SHP77 treated with DMSO at 0.1 percent for 48 hours (cell line): ENCODE measurements around the gene NME7.
"Not testable (repeated sequence)": the region's sequence is repeated elsewhere in the genome, so short reads cannot be mapped to it uniquely, and the experiment has no call there.

Source experiments
- DNase-seq: peaks from one replicate; lab custom pipeline; 2025; lab: John Stamatoyannopoulos, UW

The NME7 gene

GRCh38 chr1:169217636-169218035 is 150.0 kb downstream of the NME7 start:
- no peak for DNase-seq

GRCh38 chr1:169214598-169214997 is 153.0 kb downstream of the NME7 start:
- DNase-seq = no peak

DNA sequence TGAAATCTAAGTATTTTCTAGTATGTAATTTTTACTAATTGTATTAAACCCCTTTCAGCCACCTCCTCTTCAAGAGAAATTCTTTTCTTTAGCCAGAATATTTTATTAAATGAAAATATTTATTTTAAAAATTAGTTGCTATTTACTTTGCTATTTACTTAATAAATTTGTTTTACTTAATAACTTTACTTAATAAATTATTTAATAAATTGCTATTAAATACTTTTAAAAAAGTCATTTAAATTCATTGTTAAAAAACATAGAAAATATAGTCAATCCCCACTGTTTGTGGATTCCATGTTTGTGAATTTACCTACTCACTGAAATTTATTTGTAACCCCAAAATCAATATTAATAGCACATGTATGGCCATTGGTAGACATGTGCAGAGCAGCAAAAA is 155.5 kb downstream of the NME7 start:
- DNase-seq = no peak

GRCh38 chr1:169207797-169208520 is 159.6 kb downstream of the NME7 start:
- DNase-seq = no peak

DNA sequence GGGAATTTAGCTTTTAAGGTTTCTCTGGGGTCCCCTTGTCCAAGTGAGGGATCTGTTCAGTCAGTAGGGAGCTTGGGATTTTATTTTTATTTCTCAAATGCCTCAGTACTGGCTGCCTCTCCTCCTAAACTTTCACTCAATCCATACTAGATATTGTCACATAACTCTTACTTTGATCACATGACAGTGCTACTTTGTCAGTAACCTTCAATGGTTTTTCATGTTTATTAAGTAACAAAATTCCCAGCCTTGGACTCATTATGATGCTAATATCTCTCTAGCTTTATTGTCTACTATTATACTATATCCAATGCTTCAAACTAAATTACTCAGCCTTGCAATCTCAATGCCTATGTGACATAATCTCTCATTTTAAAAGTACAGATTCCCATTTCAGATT is 163.4 kb downstream of the NME7 start:
- no peak for DNase-seq

- DNase-seq = no peak
These were observed 164.6 kb downstream of the NME7 start for GRCh38 chr1:169202791-169203665.

DNA sequence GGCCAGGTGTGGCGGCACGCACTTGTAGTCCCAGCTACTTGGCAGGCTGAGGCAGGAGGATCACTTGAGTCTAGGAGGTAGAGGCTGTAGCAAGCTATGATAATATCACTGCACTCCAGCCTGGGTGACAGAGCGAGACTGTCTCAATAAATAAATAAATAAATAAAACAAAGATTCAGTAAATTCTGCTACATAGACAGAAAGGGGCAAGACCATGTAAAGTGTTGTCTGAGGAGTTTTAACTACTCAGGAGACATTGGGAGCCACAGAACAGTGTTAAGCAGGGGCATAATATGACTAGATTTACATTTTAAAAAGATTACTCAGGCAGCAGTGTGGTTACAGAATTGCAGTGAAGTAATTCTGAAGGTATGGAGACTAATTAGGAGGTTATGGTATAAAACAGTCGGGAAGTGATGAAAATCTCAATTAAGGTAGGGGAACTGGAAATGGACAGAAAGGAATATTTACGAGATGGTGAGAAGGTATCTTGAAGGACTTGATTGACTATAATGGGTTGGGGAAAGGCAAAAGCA is 166.4 kb downstream of the NME7 start:
- no peak for DNase-seq

GRCh38 chr1:169200319-169200718 is 167.3 kb downstream of the NME7 start:
- no peak for DNase-seq

DNA sequence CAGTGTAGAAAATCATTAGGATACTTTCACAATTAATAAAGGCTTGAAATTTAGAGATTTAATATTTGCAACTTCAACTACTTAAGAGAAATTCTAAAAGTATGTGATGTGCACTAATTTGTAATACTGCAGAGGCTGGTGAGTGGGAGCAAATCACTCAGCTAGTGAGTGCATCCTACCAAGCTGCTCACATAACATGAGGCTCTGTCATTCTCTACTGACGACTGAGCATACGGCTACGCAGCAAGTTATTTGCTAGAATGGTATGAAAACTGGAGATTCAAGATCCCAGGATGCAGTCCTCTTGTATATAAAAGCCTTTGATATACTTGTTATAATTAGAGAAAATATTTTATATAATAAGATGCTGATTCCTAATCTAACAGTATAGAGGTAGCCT is 171.0 kb downstream of the NME7 start:
- DNase-seq = no peak

DNA sequence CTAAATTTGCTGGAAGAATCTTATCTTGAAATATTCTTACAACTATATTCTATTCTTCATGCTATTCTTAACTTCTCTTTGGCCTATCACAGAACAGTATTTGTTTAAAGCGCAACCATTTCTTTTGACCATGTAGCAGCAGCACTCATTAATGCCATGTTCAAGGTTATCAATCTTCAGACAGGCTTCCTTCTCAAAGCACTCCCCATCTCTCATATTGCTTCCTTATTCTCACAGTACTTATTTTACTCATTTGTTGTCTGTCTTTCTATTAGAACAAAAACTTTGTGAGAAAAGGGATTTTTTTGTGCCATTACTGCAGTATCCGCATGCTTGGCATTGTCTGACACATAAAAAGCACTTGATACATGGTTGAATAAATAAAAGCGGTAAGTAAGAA is 171.4 kb downstream of the NME7 start:
- DNase-seq = no peak

DNA sequence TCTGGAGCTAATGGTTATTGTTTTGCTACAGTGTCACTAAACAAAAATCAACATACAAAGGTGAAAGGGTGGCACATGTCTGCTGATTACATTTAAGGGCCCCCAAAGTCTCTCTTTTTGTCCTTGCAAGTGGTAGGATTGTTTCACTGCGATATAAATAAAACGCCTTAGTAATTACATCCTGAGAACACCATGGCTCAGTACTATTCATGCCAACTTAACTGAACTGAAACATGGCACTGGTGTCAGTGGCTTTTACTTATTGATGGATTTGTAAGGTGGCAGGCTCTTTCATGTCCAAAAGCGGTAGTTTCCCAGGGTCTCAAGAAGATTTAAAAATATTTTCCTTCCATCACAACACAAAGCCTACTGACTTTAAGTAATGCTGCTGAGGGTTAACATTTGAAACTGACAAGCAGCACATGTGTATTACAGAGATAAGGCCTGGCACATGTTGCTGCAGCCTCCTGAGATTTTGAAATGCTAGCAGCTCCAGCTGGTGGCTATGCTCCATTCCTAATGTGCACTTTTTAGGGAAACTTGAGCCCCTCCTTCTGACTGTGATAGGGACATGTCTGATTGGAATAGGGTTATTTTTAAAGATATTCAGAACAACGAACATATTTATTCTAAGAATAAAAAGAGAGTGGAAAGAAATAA is 174.3 kb downstream of the NME7 start:
- no peak for DNase-seq

DNA sequence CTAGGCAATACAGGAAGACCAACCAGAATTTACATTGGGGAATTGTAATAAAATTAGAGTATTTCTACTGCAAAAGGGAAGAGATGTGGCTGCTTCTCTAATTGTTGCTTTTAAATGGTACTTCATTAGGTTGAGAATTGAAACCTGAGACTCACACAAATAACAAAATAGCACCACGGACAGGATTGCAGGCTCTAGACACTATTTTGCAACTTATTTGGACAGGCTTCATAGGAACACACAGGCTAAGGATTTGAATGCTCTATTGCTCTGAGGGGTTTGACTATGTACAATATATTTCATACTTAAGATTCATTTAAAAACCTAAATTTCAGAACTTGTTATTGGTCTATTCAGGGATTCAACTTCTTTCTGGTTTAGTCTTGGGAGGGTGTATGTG is 181.5 kb downstream of the NME7 start:
- no peak for DNase-seq

DNA sequence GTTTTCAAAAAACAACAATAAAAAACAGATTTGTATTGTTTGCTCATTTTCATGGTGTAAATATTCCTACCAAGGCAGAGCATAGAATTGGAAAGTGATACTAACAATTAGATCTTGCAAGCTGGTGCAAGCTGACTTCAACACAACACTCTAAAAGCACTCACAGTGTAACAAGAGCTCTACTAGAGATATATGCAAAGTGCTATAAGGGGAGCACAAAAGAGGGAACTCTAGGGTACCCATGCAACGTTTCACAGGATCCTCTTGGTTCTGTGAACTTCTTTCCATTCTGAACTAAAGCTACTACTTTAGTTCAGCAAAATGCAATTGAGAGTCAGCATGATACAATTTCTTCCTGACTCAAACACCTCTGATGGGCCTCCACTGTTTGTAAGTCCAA is 182.8 kb downstream of the NME7 start:
- DNase-seq = no peak

- DNase-seq = no peak
These were observed 187.4 kb downstream of the NME7 start for GRCh38 chr1:169180174-169180573.

GRCh38 chr1:169179431-169179830 is 188.2 kb downstream of the NME7 start:
- DNase-seq = not testable (repeated sequence)

- DNase-seq = no peak
These were observed 192.1 kb downstream of the NME7 start for GRCh38 chr1:169175461-169175860.

GRCh38 chr1:169163059-169163458 is 204.5 kb downstream of the NME7 start:
- DNase-seq = no peak

GRCh38 chr1:169161496-169162194 is 206.0 kb downstream of the NME7 start:
- no peak for DNase-seq

- no peak for DNase-seq
These were observed 206.6 kb downstream of the NME7 start for GRCh38 chr1:169160845-169161495.

DNA sequence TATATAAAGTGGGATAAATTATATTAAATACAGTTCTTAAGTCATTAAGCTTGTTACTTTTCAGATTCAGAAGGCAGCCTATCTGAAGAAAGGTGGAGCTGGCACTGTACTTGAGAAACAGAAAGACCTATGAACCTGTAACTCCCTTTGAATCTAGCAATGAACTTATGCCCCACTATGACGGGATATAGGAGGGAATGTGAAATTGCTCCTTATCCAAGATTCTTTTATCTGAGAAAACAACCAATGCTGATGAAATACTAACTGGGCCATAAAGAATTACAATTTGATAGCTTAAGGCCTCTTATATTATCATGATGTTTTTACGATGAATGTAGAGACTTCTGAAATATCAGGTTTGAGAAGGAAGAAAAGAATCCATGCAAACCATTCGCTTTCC is 211.0 kb downstream of the NME7 start:
- DNase-seq = no peak

GRCh38 chr1:169155675-169156074 is 211.9 kb downstream of the NME7 start:
- DNase-seq = no peak
